Upper lobe of left lung (tissue), 6 donors: Measurements from ENCODE around the gene DOCK10. TPM values are rescaled to one million over a fixed set of nuclear protein-coding genes. Genes with fewer than 3 reads are reported as not detected.

Source experiments
- ATAC-seq, 2 donors: fragments of 200-7000 bp; cut with Tn5 transposase; one replicate each; pipeline ENCODE4 v1.9.1; 2022; ENCODE audit warnings: mild to moderate bottlenecking in 2 of 2, moderate library complexity in 2 of 2; ENCODE audit not compliant: low FRiP score in 2 of 2
- DNase-seq, 2 donors: peaks; one replicate each; pipeline ENCODE4 v3.0.0-alpha.2; 2019 to 2020
- H3K27ac ChIP-seq, 4 donors: fragments of 200-600 bp; sonication (generic); one replicate each; pipeline ENCODE4 v1.5.1; 2016 to 2019
- H3K27me3 ChIP-seq, 4 donors: fragments of 200-600 bp; sonication (generic); one replicate each; pipeline ENCODE4 v1.5.1; 2017 to 2019
- H3K36me3 ChIP-seq, 4 donors: fragments of 200-600 bp; sonication (generic); one replicate each; pipeline ENCODE4 v1.5.1; 2016 to 2019
- H3K4me1 ChIP-seq, 4 donors: fragments of 200-600 bp; sonication (generic); one replicate each; pipeline ENCODE4 v1.5.1; 2018 to 2019
- H3K4me3 ChIP-seq, 4 donors: fragments of 200-600 bp; sonication (generic); one replicate each; pipeline ENCODE4 v1.5.1; 2017 to 2019; ENCODE audit warnings: mild to moderate bottlenecking in 2 of 4, moderate library complexity in 1 of 4
- H3K9me3 ChIP-seq, 4 donors: fragments of 200-600 bp; sonication (generic); one replicate each; pipeline ENCODE4 v1.5.1; 2018 to 2019
- EP300 ChIP-seq, 4 donors: sonication (generic); formaldehyde crosslinking; IDR thresholded peaks; one replicate each; pipeline ENCODE4 v1.5.1; 2017; ENCODE audit warnings: antibody characterized with exemption in 4 of 4, control low read depth in 2 of 4
- POLR2A ChIP-seq, 4 donors: fragments of 450-650 bp; IDR thresholded peaks; one replicate each; pipeline ENCODE4 v1.5.1; 2016 to 2017; ENCODE audit warnings: antibody characterized with exemption in 4 of 4, mild to moderate bottlenecking in 2 of 4
- POLR2AphosphoS5 ChIP-seq, 2 donors: sonication (generic); formaldehyde crosslinking; IDR thresholded peaks; one replicate each; pipeline ENCODE4 v1.5.1; 2017; ENCODE audit warnings: antibody characterized with exemption in 2 of 2
- WGBS, 2 donors: methylation state at CpG; one replicate each; pipeline ENCODE4 v1.1.5; 2017 to 2018; 5-methylcytosine and 5-hydroxymethylcytosine counted together
- total RNA-seq, 6 donors: library from RNA; depleted of rRNA in 4 of 6; stranded (reverse); fragments of >200 nt in 4 of 6; gene quantifications; one replicate each; pipeline versions ENCODE4 v1.1.0 to v1.2.1, GENCODE V29; 2016 to 2021
- TF ChIP-seq, protein P1 (sequence below), 6 experiments: fragments of 450-650 bp in 4 of 6; fragments of 200-600 bp in 2 of 6; sonication (generic) in 2 of 6; IDR thresholded peaks; one replicate each; pipeline ENCODE4 v1.5.1; 2016 to 2019; ENCODE audit warnings: antibody characterized with exemption in 6 of 6
- donor health status: DM: no; HTN: no; CAD: no; lungs with moderate emphysema.
- donor health status: DM: no; HTN: yes; CAD: no; lungs with severe emphysema.

DOCK10 gene
- total RNA-seq, 6 donors from 2014 or later = 17.6 to 127 (median 39.9) TPM

DNA sequence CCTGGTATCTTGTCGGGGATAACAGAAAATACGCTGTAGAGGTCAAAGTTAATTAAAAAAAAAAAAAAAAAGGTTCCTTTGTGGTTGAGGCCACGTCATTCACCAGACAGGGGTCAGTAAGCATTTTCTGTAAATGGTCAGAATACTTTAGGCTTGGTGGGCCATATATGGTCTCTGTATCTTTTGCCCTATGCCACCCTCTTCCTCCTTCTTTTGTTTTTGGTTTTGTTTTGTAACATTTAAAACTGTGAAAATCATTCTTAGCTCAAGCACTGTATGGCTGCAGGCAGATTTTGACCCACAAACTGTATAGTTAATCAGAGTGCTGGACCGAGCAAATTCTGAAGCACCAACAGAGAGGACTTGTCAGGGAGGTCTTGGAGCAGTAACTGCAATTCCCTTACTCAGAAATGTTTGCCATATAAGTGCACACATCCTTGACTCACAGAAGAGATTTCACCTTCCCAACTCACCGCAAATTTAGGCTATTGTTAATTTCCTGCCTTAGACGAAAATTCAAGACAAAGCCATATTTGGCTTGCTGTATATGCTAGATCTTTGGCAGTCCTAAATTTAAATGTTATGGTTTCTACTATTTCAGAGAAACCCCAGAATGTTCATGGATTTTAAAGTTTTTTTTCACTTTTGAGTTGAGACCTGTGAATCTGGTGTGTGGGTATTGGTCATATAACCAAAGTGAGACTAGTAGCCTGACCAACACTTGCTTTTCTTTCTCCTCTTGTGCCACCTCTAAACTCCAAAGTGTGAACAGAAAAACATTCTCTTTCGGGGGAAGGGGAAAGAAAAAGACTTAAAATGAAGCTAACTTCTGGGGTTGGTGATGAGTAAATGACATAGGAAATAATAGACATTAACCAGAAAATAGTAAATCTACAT is 65.4 kb downstream of the DOCK10 start:
- no peaks in the 10 kb centered on the region for H3K9me3 ChIP-seq
- TF ChIP-seq POLR2A (IDR thresholded peaks at IDR 0.05) = no peak
- no peak for TF ChIP-seq EP300 (IDR thresholded peaks at IDR 0.05)
- no peak for TF ChIP-seq POLR2AphosphoS5 (IDR thresholded peaks at IDR 0.05)
- TF ChIP-seq, protein P1, sequence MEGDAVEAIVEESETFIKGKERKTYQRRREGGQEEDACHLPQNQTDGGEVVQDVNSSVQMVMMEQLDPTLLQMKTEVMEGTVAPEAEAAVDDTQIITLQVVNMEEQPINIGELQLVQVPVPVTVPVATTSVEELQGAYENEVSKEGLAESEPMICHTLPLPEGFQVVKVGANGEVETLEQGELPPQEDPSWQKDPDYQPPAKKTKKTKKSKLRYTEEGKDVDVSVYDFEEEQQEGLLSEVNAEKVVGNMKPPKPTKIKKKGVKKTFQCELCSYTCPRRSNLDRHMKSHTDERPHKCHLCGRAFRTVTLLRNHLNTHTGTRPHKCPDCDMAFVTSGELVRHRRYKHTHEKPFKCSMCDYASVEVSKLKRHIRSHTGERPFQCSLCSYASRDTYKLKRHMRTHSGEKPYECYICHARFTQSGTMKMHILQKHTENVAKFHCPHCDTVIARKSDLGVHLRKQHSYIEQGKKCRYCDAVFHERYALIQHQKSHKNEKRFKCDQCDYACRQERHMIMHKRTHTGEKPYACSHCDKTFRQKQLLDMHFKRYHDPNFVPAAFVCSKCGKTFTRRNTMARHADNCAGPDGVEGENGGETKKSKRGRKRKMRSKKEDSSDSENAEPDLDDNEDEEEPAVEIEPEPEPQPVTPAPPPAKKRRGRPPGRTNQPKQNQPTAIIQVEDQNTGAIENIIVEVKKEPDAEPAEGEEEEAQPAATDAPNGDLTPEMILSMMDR (IDR thresholded peaks at IDR 0.05) = no peak
- no peak overlapping the region for H3K27ac ChIP-seq
- no peak overlapping the region for H3K4me3 ChIP-seq
- H3K36me3 ChIP-seq = no peaks in the 10 kb centered on the region
- no peaks in the 10 kb centered on the region for H3K27me3 ChIP-seq
- no peaks in the 10 kb centered on the region for H3K4me1 ChIP-seq
- ATAC-seq (no peak), DNase-seq (no peak)
- 70 to 79% methylated on average over 7 of the region's 7 CpGs for WGBS, 2 donors

- H3K9me3 ChIP-seq = no peaks in the 10 kb centered on the region
- H3K4me3 ChIP-seq = no peak overlapping the region
- H3K4me1 ChIP-seq = no peaks in the 10 kb centered on the region
- no peaks in the 10 kb centered on the region for H3K36me3 ChIP-seq
- 71 to 75% methylated on average over 4 of the region's 4 CpGs for WGBS, 2 donors
- DNase-seq = no peak
- H3K27me3 ChIP-seq = no peaks in the 10 kb centered on the region
- ATAC-seq = no peak
- no peak overlapping the region for H3K27ac ChIP-seq
- TF ChIP-seq POLR2A (IDR thresholded peaks at IDR 0.05) (no peak), POLR2AphosphoS5 (IDR thresholded peaks at IDR 0.05) (no peak), EP300 (IDR thresholded peaks at IDR 0.05) (no peak)
- TF ChIP-seq, protein P1 (IDR thresholded peaks at IDR 0.05) = no peak
Observed at GRCh38 chr2:224975761-224976160, 66.5 kb downstream of the DOCK10 start.

DNA sequence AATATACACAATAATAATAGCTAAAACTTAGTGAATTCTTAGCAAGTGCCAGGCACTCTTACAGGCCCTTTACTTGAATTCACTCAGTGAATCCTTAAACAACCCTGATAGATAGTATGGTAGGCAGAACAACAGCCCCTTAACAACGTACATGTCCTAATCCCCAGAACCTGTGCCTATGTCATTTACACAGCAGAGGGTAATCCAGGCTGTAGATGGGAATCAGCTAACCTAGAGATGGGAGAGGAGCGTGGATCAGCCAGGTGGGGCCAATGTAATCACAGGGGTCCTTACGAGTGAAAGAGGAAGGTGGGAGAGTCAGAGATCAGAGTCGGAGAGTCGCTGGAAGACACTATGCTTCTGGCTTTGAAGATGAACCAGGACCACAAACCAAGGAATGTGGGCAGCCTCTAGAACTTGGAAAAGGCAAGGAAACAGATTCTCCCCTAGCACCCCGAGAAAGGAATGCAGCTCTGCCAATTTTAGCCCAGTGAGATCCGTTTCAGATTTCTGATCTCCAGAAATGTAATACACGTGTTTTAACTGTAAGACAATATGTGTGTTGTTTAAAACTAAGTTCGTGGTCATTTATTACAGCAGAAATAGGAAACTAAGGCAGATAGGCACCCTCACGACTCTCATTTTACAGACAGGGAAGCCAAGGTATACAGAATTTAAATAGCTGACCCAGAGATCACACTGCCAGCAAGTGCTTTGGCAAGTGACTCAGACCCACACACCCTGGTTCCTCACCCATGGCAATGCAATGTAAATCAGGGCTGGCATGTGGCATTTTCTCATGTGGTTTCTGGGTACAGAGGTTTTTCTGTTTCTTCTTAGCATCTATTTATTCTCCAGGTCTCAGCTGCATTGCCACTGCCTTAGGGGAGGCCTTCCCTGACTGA is 68.9 kb downstream of the DOCK10 start:
- TF ChIP-seq POLR2A (IDR thresholded peaks at IDR 0.05) (no peak), POLR2AphosphoS5 (IDR thresholded peaks at IDR 0.05) (no peak), EP300 (IDR thresholded peaks at IDR 0.05) (no peak)
- TF ChIP-seq, protein P1 (IDR thresholded peaks at IDR 0.05) = no peak
- Histone ChIP-seq H3K27me3 (no peaks in the 10 kb centered on the region), H3K27ac (no peak overlapping the region), H3K4me3 (no peak overlapping the region), H3K36me3 (no peaks in the 10 kb centered on the region), H3K9me3 (no peaks in the 10 kb centered on the region), H3K4me1 (no peaks in the 10 kb centered on the region)
- 72 to 76% methylated on average over 10 of the region's 10 CpGs for WGBS, 2 donors
- ATAC-seq = no peak
- no peak for DNase-seq

- peak in 1 of 2 donors; percentile 81 for DNase-seq
- H3K4me3 ChIP-seq = no peak overlapping the region
- TF ChIP-seq POLR2AphosphoS5 (IDR thresholded peaks at IDR 0.05) (no peak), EP300 (IDR thresholded peaks at IDR 0.05) (peak in 1 of 4 donors; percentile 5), POLR2A (IDR thresholded peaks at IDR 0.05) (no peak)
- TF ChIP-seq, protein P1 (IDR thresholded peaks at IDR 0.05) = no peak
- no peaks in the 10 kb centered on the region for H3K9me3 ChIP-seq
- no peaks in the 10 kb centered on the region for H3K36me3 ChIP-seq
- no peaks in the 10 kb centered on the region for H3K4me1 ChIP-seq
- 48 to 49% methylated on average over 4 of the region's 4 CpGs for WGBS, 2 donors
- no peak overlapping the region for H3K27ac ChIP-seq
- no peaks in the 10 kb centered on the region for H3K27me3 ChIP-seq
- ATAC-seq = peak; percentile 39 to 71
Observed at GRCh38 chr2:224971214-224971613, 71.1 kb downstream of the DOCK10 start.
